ENCODE data around the gene TXK.

The TXK gene

DNA sequence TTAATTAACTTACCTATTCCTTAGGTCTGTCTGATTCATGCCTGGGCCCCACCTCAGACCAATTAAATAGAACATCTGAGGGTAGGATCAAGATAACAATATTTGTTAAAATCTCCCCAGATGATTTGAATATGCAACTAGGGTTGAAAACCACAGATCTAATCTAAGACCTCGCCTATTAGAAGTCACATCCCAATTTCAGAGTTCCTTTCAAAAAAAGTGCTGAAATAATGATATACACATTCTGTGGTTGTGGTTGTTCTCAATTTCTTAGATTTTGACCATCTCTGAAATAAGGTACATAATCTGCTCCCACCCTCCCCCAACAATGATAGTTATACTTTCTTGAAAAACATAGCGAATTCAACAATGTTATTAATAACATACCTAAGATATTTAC is 89.8 kb downstream of the TXK start:
- TF ChIP-seq, protein P1, sequence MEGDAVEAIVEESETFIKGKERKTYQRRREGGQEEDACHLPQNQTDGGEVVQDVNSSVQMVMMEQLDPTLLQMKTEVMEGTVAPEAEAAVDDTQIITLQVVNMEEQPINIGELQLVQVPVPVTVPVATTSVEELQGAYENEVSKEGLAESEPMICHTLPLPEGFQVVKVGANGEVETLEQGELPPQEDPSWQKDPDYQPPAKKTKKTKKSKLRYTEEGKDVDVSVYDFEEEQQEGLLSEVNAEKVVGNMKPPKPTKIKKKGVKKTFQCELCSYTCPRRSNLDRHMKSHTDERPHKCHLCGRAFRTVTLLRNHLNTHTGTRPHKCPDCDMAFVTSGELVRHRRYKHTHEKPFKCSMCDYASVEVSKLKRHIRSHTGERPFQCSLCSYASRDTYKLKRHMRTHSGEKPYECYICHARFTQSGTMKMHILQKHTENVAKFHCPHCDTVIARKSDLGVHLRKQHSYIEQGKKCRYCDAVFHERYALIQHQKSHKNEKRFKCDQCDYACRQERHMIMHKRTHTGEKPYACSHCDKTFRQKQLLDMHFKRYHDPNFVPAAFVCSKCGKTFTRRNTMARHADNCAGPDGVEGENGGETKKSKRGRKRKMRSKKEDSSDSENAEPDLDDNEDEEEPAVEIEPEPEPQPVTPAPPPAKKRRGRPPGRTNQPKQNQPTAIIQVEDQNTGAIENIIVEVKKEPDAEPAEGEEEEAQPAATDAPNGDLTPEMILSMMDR (IDR thresholded peaks at IDR 0.05; ENCODE audit: low read depth, low read length), result no peak
- H3K4me3 ChIP-seq (ENCODE audit: low read depth, low read length), result no peak overlapping the region

DNA sequence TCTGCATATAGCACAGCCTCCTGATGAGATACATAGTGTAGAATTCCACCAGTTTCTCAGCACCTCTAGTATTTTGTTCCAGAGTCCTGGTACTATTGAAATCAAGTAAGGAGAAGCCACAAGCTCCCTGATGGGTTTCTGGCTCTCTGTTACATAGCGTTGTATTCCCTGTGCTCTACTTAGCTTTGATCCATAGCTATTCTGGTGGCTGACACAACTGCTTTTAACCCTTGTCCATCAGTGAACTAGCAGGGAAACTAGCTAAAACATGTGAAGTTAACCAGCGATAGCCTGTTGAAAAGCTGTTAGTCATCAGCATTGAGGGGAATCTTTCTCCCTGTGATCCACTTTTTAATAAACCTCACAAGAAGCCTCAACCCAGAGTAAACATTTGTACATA is 90.5 kb downstream of the TXK start:
- H3K4me3 ChIP-seq (ENCODE audit: low read depth, low read length), result no peak overlapping the region
- TF ChIP-seq, protein P1 (IDR thresholded peaks at IDR 0.05; ENCODE audit: low read depth, low read length), result no peak

DNA sequence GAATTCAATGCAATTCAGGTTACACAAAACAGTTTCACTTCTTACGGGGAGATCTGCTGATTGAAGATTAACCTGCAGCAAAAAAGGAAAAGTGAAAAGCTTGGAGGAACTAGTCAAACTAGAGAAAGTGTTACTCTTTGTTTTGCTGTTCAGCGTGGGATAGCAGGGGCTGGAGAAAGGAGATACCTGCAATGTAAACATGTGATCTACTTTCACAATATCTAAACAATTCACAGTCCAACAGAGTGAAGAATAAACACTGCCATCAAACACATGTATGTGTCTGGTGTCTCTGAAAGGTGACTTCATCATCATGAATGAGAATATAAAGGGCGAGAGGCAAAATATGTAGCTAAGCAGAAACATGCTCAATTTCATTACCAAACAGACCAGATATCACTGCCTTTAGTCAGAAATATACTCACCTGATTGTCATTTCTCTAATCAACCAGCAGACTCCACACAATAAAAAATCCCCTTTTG is 91.0 kb downstream of the TXK start:
- H3K4me3 ChIP-seq (ENCODE audit: low read depth, low read length), result no peak overlapping the region
- TF ChIP-seq, protein P1 (IDR thresholded peaks at IDR 0.05; ENCODE audit: low read depth, low read length), result no peak

DNA sequence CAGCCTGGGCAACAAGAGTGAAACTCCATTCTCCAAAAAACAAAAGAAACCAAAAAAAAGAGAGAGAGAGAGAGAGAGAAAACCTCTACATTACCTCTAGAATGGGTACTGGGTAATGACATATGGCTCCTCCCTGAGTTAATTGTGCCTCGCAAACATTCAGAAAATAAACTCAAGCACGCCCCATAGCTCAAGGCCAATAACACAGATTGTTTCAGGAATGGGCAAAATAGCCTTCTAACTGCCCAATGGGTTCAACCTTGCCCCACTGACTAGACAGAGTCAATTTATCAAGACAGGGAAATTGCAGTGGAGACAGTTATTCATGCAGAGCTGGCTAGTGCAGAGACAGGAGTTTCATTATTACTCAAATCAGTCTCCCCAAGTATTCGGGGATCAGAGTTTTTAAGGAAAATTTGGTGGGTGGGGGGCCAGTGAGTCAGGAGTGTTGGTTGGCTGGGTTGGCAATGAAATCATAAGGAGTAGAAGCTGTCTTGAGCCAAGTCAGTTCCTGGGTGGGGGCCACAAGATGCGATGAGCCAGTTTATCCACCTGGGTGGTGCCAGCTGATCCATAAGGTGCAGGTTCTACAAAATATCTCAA is 92.4 kb downstream of the TXK start:
- TF ChIP-seq, protein P1 (IDR thresholded peaks at IDR 0.05; ENCODE audit: low read depth, low read length), result no peak
- no peak overlapping the region for H3K4me3 ChIP-seq (ENCODE audit: low read depth, low read length)

DNA sequence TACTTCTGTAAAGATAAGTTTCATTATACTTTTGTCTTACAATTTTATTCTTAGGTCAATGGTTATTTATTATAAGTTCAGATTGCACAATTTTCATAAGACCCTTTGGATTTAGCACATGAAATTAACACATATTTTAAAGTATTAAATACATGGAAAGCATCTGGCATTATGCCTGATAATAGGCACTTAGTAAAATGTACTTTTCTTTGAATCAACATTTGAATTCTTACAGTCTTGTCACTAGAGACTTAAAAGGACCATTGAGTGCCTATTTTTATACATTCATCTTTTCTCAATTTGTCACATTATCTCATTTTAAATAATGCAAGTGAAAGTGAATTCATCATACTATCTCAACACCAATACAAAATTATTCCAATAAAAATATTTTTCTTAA is 94.5 kb downstream of the TXK start:
- no peak overlapping the region for H3K4me3 ChIP-seq (ENCODE audit: low read depth, low read length)
- TF ChIP-seq, protein P1 (IDR thresholded peaks at IDR 0.05; ENCODE audit: low read depth, low read length), result no peak

DNA sequence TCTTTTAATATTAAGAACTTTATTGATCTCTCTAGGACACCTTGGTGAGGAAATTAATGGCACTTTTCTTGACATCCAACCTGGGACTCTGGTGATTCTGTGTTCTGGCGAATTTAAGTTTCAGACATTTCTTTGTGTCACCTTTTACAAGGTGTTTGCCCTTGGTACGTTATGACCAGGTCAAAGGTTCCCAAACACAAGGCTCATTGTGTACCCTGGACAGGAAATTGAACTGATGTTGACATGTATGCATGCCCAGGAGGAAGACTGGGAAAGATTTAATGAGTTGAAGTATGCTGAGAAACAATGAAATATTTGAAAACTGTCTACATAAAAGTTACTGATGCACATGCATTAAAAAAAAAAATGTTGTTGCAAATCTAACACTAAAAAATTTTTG is 95.4 kb downstream of the TXK start:
- TF ChIP-seq, protein P1 (IDR thresholded peaks at IDR 0.05; ENCODE audit: low read depth, low read length), result no peak
- H3K4me3 ChIP-seq (ENCODE audit: low read depth, low read length), result no peak overlapping the region

DNA sequence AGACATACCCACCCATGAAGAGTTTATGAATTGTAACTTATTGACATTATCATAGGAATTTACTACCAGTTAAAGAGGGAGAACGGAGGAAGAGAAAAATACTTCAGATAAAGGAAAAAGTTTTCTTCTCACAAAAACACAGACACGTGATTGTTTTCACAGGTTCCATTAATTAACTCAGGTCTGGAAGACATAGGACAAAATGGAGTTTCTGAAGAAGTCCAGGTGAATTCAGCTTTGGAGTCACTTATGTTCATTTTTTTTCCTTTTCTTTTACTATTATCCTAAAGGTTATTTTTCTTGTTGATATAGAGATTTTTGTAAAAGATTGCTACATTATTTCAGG is 97.0 kb downstream of the TXK start:
- TF ChIP-seq, protein P1 (IDR thresholded peaks at IDR 0.05; ENCODE audit: low read depth, low read length), result no peak
- no peak overlapping the region for H3K4me3 ChIP-seq (ENCODE audit: low read depth, low read length)
